ENCODE results near the gene IQGAP2.

DNA sequence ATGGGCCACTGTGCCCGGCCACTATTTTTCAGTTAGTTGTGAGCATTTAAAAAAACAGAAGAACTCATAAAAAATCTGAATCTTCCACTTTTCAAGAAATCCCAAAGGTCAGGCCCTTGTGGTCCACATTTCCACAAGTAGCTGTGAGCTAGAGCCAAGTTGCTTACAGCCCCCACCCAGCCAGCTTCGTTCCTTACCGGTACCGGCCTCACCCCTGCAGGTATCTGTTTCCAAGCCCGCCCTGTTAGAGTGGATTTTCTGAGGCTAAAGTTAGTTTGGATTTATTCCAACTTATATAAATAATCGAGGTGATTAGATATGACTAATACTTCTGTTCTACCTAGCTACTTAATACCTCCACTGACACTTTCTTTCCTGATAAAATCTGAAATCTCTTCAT, 139.2 kb downstream of the IQGAP2 start:
- TF ChIP-seq EP300 (IDR thresholded peaks at IDR 0.05; ENCODE audit: borderline replicate concordance): no peak
- TF ChIP-seq, protein P1, sequence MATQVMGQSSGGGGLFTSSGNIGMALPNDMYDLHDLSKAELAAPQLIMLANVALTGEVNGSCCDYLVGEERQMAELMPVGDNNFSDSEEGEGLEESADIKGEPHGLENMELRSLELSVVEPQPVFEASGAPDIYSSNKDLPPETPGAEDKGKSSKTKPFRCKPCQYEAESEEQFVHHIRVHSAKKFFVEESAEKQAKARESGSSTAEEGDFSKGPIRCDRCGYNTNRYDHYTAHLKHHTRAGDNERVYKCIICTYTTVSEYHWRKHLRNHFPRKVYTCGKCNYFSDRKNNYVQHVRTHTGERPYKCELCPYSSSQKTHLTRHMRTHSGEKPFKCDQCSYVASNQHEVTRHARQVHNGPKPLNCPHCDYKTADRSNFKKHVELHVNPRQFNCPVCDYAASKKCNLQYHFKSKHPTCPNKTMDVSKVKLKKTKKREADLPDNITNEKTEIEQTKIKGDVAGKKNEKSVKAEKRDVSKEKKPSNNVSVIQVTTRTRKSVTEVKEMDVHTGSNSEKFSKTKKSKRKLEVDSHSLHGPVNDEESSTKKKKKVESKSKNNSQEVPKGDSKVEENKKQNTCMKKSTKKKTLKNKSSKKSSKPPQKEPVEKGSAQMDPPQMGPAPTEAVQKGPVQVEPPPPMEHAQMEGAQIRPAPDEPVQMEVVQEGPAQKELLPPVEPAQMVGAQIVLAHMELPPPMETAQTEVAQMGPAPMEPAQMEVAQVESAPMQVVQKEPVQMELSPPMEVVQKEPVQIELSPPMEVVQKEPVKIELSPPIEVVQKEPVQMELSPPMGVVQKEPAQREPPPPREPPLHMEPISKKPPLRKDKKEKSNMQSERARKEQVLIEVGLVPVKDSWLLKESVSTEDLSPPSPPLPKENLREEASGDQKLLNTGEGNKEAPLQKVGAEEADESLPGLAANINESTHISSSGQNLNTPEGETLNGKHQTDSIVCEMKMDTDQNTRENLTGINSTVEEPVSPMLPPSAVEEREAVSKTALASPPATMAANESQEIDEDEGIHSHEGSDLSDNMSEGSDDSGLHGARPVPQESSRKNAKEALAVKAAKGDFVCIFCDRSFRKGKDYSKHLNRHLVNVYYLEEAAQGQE (IDR thresholded peaks at IDR 0.05; ENCODE audit: low read depth): no peak
- TF ChIP-seq, protein P2, sequence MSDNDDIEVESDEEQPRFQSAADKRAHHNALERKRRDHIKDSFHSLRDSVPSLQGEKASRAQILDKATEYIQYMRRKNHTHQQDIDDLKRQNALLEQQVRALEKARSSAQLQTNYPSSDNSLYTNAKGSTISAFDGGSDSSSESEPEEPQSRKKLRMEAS (IDR thresholded peaks at IDR 0.05): no peak
- no peak for TF ChIP-seq FOXM1 (IDR thresholded peaks at IDR 0.05; ENCODE audit: borderline replicate concordance, low read depth)
- TF ChIP-seq TCF12 (IDR thresholded peaks at IDR 0.05; ENCODE audit: low read depth): no peak
- no peak for TF ChIP-seq TEAD4 (IDR thresholded peaks at IDR 0.05)
- TF ChIP-seq YY1 (IDR thresholded peaks at IDR 0.05; ENCODE audit: low read depth): no peak
- TF ChIP-seq ZBTB7A (IDR thresholded peaks at IDR 0.05; ENCODE audit: low read depth): no peak
- TF ChIP-seq RAD21 (IDR thresholded peaks at IDR 0.05; ENCODE audit: low read depth): no peak
- TF ChIP-seq TAF1 (IDR thresholded peaks at IDR 0.05; ENCODE audit: low read depth): no peak
